HG02610 (cell line): ENCODE data around the gene DMXL2.
"Not testable (repeated sequence)": the region's sequence is repeated elsewhere in the genome, so short reads cannot be mapped to it uniquely, and the experiment has no call there.

Source experiments
- ATAC-seq: cut with Tn5 transposase; IDR thresholded peaks from one replicate; pipeline ENCODE4 v1.9.1; 2021; ENCODE audit warnings: mild to moderate bottlenecking, moderate library complexity; ENCODE audit not compliant: unreplicated experiment

Gene DMXL2

GRCh38 chr15:51622604-51623370 is at the start of gene DMXL2:
Gene DMXL2, minus strand, starts transcription at chr15:51622771. Its CDS starts 226 bp downstream, at chr15:51622545.
- ATAC-seq: peak; percentile 32

- no peak for ATAC-seq
Observed at GRCh38 chr15:51672155-51672687, 49.6 kb upstream of the DMXL2 start.

GRCh38 chr15:51669381-51669780 is 46.8 kb upstream of the DMXL2 start:
- ATAC-seq: no peak

DNA sequence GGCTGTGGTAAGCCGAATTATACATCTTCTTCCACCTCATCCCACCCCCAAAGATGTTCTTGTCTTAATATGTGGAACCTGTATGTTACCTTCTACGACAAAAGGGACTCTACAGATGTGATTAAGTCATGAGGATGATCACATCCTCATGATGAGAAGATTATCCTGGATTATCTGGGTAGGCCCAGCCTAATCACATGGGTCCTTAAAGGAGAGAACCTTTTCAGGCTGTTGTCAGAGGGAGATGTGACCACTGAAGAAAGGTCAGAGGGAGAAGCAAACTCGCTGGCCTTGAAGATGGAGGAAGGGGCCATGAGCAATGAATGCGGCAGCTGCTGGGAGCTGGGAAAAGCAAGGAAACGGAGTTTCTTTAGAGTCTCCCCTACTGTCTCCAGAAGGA is 45.9 kb upstream of the DMXL2 start:
- no peak for ATAC-seq

DNA sequence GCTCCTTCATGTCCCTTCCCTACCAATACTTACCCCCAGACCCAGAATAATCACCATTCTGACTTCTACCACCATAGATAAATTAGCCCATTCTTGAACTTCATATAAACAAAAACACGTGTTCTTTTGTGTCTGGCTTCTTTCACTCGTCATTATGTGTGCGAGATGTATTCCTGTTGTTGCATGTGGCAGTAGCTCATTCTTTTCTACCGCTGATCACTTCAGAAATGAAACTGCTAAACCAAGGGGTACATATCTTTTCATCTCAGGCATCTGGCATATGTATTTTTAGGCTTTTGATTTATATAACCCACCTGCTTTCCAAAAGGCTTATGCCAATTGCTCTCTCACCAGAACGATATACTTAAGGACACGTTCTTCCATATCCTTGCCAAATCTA is 44.9 kb upstream of the DMXL2 start:
- ATAC-seq: no peak

DNA sequence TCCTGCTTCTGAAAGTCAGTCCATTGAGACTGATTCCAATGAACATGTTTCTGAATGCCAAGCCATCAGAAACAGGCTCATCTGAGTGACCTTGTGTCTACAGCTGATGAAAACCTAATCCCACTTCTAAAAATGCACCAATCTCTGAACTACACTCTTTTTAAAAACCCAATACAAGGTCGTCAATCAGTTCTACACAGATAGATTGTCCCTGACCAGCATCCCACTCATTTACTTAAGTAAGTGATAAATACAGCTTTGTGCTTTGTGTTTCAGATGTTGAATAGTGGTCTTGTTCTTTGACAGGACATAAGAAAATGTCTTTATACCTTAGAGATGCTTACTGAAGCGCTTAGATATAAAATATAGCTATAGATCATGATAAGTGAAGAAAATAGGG is 38.5 kb upstream of the DMXL2 start:
- ATAC-seq: no peak

- ATAC-seq: no peak
Observed at GRCh38 chr15:51658664-51659063, 36.1 kb upstream of the DMXL2 start.

GRCh38 chr15:51655401-51656057 is 33.0 kb upstream of the DMXL2 start:
- ATAC-seq: not testable (repeated sequence)

DNA sequence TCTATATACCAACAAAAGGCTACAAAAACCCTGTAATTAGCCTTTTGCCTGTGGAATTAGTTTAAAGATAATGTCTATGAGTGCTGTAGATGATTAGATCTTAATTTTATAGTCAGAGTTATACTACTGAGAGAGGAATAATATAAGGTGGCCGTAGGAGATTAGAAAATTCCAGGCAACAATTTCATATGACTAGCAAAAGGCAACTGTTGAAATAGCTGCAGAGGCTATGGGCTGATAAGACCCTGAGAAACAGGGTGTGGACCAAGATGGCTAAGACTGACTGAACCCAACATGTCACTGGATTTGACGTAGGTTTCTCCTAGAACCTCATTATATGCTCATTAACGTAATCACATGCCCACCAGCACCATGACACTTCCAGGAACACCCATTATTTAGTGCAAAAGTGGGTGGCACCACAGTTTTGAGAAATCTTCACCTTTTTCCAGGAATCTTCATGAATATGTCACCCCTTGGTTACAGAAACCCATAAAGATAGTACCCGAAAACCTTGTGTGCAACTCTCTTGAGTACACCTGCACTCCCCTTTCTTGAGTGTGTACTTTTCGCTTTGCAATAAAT is 29.6 kb upstream of the DMXL2 start:
- no peak for ATAC-seq

- ATAC-seq: peak; percentile 59
Observed at GRCh38 chr15:51649659-51650521, 27.3 kb upstream of the DMXL2 start.

- ATAC-seq: not testable (repeated sequence)
Observed at GRCh38 chr15:51648643-51649042, 26.1 kb upstream of the DMXL2 start.

- not testable (repeated sequence) for ATAC-seq
Observed at GRCh38 chr15:51648101-51648500, 25.5 kb upstream of the DMXL2 start.

DNA sequence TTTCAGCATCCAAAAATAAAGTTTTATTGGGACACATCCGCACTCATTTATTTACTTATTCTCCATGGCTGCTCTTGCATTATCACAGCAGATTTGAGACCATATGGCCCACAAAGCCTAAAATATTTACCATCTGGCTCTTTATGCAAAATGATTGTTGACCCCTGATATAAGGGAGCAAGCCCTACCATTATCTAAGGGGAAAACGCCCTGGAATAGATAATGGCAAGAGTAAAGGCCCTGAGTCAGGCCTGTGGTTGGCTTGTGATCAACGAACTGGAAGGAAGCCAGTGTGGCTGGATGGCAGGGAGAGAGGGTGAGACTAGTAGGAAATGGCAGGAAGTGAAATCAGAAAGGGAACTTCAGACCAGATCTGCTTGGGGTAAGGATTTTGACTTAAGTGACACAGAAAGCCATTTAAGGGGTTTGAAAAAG is 24.6 kb upstream of the DMXL2 start:
- ATAC-seq: no peak

DNA sequence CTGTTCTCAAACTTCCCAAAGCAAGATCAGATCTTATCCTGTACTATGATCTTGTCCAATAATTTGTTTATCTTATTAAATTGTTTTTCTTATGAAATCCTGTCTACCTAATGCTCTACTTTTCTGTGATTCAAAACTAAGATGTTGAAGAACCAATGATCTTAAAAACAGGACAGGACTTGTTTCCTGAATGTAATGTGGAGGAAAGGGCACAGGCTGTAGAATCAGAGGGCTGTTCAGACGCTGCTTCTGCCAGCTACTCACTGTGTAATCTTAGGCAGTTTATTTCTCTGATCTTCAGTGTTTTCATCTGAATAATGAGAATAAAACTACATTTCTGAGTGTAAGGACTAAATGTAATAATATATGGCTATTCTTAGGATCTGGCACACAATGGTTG is 20.1 kb upstream of the DMXL2 start:
- no peak for ATAC-seq

GRCh38 chr15:51641490-51642130 is 19.0 kb upstream of the DMXL2 start:
- ATAC-seq: no peak

GRCh38 chr15:51634591-51635198 is 12.1 kb upstream of the DMXL2 start:
- ATAC-seq: no peak

DNA sequence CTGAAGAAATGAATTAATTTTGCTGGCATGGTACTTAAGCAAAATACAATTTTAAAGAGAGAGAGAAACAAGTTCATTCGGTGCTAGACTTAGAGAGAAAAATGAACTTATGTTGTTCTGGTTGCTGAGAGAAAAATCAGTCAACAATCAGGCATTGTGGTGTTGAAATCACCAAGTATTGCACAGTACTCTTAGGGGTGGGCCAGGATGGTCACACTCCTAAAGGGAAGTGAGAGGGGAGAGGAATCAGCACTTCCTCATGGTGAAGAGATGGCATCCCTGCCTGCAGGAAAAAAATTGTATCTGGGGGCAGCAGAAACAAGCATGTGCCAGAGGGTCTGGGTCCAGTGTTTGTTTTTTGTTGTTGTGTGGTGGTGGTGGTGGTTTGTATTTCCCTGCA is 7.0 kb upstream of the DMXL2 start:
- ATAC-seq: no peak

DNA sequence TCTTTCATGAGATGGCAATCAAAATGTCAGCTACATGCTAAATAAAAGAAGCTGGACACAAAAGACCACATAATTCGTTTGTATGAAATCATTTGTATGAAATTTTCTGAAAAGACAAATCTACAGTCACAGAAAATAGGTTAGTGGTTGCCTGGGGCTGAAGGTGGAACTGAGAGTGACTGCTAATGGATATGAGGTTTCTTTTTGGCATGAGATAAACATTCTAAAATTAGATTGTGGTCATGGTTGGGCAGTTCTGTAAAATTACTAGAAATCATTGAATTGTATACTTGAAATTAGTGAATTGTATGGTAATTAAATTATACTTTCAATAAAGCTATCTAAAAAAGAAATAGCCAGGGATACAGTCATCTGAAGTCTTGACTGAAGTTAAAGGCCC is 2.7 kb upstream of the DMXL2 start:
- ATAC-seq: no peak

- no peak for ATAC-seq
Observed at GRCh38 chr15:51624022-51624421, 1.5 kb upstream of the DMXL2 start.

- ATAC-seq: no peak
Observed at GRCh38 chr15:51623386-51623938, 891 bp upstream of the DMXL2 start.
